ENCODE results near the gene PPM1E.

Gene PPM1E

DNA sequence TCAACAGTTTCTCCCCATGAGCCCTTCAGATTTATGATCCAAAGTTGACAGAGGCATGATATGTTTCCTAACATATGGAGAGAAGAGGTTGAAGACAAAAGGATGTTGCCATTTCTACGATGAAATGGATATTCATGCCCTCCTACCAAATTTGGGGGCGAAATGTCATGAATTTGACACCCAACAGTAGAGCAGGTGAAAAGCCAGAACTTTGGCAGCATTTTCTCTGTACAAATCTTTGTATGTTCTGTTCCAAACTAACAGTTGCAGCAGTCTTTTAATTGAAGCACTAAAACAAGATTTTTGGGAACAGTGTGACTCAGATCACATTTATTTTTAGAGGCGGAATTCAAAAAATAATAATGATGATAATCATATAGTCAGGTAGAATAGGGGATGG, 220.9 kb downstream of the PPM1E start:
- no peaks in the 10 kb centered on the region for H3K79me2 ChIP-seq (ENCODE audit: insufficient read depth, low read length)
- no peaks in the 10 kb centered on the region for H3K9me3 ChIP-seq (ENCODE audit: insufficient read depth, low read length)
- H3K27ac ChIP-seq (ENCODE audit: low read depth, low read length), result no peak overlapping the region
- H3K9me2 ChIP-seq (replicated peaks; ENCODE audit: insufficient read depth, low read length), result no peaks in the 10 kb centered on the region
- H3K9ac ChIP-seq (ENCODE audit: low read length), result no peak overlapping the region
- H4K20me1 ChIP-seq (ENCODE audit: low read depth, low read length), result no peaks in the 10 kb centered on the region
- H3K4me2 ChIP-seq (ENCODE audit: low read depth, low read length, poor library complexity, severe bottlenecking), result no peak overlapping the region
- no peaks in the 10 kb centered on the region for H3F3A ChIP-seq (ENCODE audit: insufficient read depth)
- no peaks in the 10 kb centered on the region for H3K27me3 ChIP-seq (ENCODE audit: low read length)
- H3K36me3 ChIP-seq (ENCODE audit: low read length), result no peaks in the 10 kb centered on the region
- TF ChIP-seq, protein P1, sequence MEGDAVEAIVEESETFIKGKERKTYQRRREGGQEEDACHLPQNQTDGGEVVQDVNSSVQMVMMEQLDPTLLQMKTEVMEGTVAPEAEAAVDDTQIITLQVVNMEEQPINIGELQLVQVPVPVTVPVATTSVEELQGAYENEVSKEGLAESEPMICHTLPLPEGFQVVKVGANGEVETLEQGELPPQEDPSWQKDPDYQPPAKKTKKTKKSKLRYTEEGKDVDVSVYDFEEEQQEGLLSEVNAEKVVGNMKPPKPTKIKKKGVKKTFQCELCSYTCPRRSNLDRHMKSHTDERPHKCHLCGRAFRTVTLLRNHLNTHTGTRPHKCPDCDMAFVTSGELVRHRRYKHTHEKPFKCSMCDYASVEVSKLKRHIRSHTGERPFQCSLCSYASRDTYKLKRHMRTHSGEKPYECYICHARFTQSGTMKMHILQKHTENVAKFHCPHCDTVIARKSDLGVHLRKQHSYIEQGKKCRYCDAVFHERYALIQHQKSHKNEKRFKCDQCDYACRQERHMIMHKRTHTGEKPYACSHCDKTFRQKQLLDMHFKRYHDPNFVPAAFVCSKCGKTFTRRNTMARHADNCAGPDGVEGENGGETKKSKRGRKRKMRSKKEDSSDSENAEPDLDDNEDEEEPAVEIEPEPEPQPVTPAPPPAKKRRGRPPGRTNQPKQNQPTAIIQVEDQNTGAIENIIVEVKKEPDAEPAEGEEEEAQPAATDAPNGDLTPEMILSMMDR (IDR thresholded peaks at IDR 0.05; ENCODE audit: insufficient read depth, low read length, poor library complexity, severe bottlenecking), result no peak
- no peak for TF ChIP-seq EZH2phosphoT487 (conservative IDR thresholded peaks at IDR 0.05; ENCODE audit: low read length)
- no peak overlapping the region for H2AFZ ChIP-seq (ENCODE audit: low read depth, low read length, severe bottlenecking)
- no peak overlapping the region for H3K4me3 ChIP-seq (ENCODE audit: insufficient read depth, low read length, poor library complexity, severe bottlenecking)

- H3K9me2 ChIP-seq (replicated peaks; ENCODE audit: insufficient read depth, low read length), result no peaks in the 10 kb centered on the region
- no peaks in the 10 kb centered on the region for H3K79me2 ChIP-seq (ENCODE audit: insufficient read depth, low read length)
- H4K20me1 ChIP-seq (ENCODE audit: low read depth, low read length), result no peaks in the 10 kb centered on the region
- H3K9me3 ChIP-seq (ENCODE audit: insufficient read depth, low read length), result no peaks in the 10 kb centered on the region
- no peak overlapping the region for H2AFZ ChIP-seq (ENCODE audit: low read depth, low read length, severe bottlenecking)
- H3K36me3 ChIP-seq (ENCODE audit: low read length), result no peaks in the 10 kb centered on the region
- H3K27me3 ChIP-seq (ENCODE audit: low read length), result no peaks in the 10 kb centered on the region
- H3K9ac ChIP-seq (ENCODE audit: low read length), result no peak overlapping the region
- H3K27ac ChIP-seq (ENCODE audit: low read depth, low read length), result no peak overlapping the region
- H3K4me2 ChIP-seq (ENCODE audit: low read depth, low read length, poor library complexity, severe bottlenecking), result no peak overlapping the region
- H3F3A ChIP-seq (ENCODE audit: insufficient read depth), result no peaks in the 10 kb centered on the region
- H3K4me3 ChIP-seq (ENCODE audit: insufficient read depth, low read length, poor library complexity, severe bottlenecking), result no peak overlapping the region
- TF ChIP-seq, protein P1 (IDR thresholded peaks at IDR 0.05; ENCODE audit: insufficient read depth, low read length, poor library complexity, severe bottlenecking), result no peak
- no peak for TF ChIP-seq EZH2phosphoT487 (conservative IDR thresholded peaks at IDR 0.05; ENCODE audit: low read length)
Observed at GRCh38 chr17:58980706-58981481, 225.2 kb downstream of the PPM1E start.

GRCh38 chr17:58982626-58983025, 227.0 kb downstream of the PPM1E start:
- H3F3A ChIP-seq (ENCODE audit: insufficient read depth), result no peaks in the 10 kb centered on the region
- H3K79me2 ChIP-seq (ENCODE audit: insufficient read depth, low read length), result no peaks in the 10 kb centered on the region
- no peaks in the 10 kb centered on the region for H3K9me3 ChIP-seq (ENCODE audit: insufficient read depth, low read length)
- H3K4me3 ChIP-seq (ENCODE audit: insufficient read depth, low read length, poor library complexity, severe bottlenecking), result no peak overlapping the region
- H2AFZ ChIP-seq (ENCODE audit: low read depth, low read length, severe bottlenecking), result no peak overlapping the region
- no peaks in the 10 kb centered on the region for H3K27me3 ChIP-seq (ENCODE audit: low read length)
- H3K4me2 ChIP-seq (ENCODE audit: low read depth, low read length, poor library complexity, severe bottlenecking), result no peak overlapping the region
- no peak for TF ChIP-seq EZH2phosphoT487 (conservative IDR thresholded peaks at IDR 0.05; ENCODE audit: low read length)
- TF ChIP-seq, protein P1 (IDR thresholded peaks at IDR 0.05; ENCODE audit: insufficient read depth, low read length, poor library complexity, severe bottlenecking), result no peak
- H3K27ac ChIP-seq (ENCODE audit: low read depth, low read length), result no peak overlapping the region
- H3K9me2 ChIP-seq (replicated peaks; ENCODE audit: insufficient read depth, low read length), result no peaks in the 10 kb centered on the region
- no peak overlapping the region for H3K9ac ChIP-seq (ENCODE audit: low read length)
- H4K20me1 ChIP-seq (ENCODE audit: low read depth, low read length), result no peaks in the 10 kb centered on the region
- no peaks in the 10 kb centered on the region for H3K36me3 ChIP-seq (ENCODE audit: low read length)
